Spleen (tissue), 7 donors: Measurements from ENCODE around the gene RNF208.
A peak's percentile ranks its signal among the peaks of the same experiment; 100 is the strongest.

ENCODE experiments used
- CTCF ChIP-seq, 11 experiments: fragments of 200-600 bp in 7 of 11; fragments of 450-650 bp in 4 of 11; sonication (generic) in 4 of 11; IDR thresholded peaks in 8 of 11; conservative IDR thresholded peaks in 3 of 11; 1 replicate in 7 of 11; 2 replicates in 4 of 11; pipeline versions ENCODE4 v1.4.0 to v1.8.0; 2016 to 2021; ENCODE audit warnings: antibody characterized with exemption in 11 of 11, inconsistent platforms in 4 of 11, mild to moderate bottlenecking in 1 of 11
- POLR2A ChIP-seq, 3 donors: fragments of 450-650 bp; IDR thresholded peaks; one replicate each; pipeline ENCODE4 v1.5.1; 2017; ENCODE audit warnings: antibody characterized with exemption in 3 of 3, mild to moderate bottlenecking in 1 of 3
- POLR2AphosphoS5 ChIP-seq, 3 donors: sonication (generic); formaldehyde crosslinking; IDR thresholded peaks; one replicate each; pipeline ENCODE4 v1.5.1; 2017; ENCODE audit warnings: antibody characterized with exemption in 3 of 3
- donor health status: DM: no; HTN: no; CAD: no; lungs with moderate emphysema.
- donor health status: DM: no; HTN: no; CAD: no.
- donor health status: DM: no; HTN: no; CAD: no.

GRCh38 chr9:137223078-137223970, 1.3 kb upstream of the RNF208 start:
- TF ChIP-seq CTCF (IDR thresholded peaks at IDR 0.05 in 8 of 11, conservative IDR thresholded peaks at IDR 0.05 in 3 of 11) (peak in 1 of 11 experiments; percentile 22), POLR2AphosphoS5 (IDR thresholded peaks at IDR 0.05) (peak; percentile 86 to 90 (median 88)), POLR2A (IDR thresholded peaks at IDR 0.05) (peak in 2 of 3 donors; percentile 39 to 44)
